UCSD-AML1 (cell line): ENCODE measurements around the gene TBC1D10B.

ENCODE experiments used
- DNase-seq: peaks from one replicate; lab custom pipeline; 2025; ENCODE audit not compliant: unreplicated experiment; lab: John Stamatoyannopoulos, UW

TBC1D10B gene

GRCh38 chr16:30370456-30371247 lies at the start of gene TBC1D10B:
TSS of gene TBC1D10B (minus strand) at chr16:30370494. CDS start at chr16:30370183, 311 bp downstream.
- peak; percentile 99 for DNase-seq

GRCh38 chr16:30418350-30419181 lies 48.3 kb upstream of the TBC1D10B start:
- no peak for DNase-seq

GRCh38 chr16:30417529-30418349 lies 47.4 kb upstream of the TBC1D10B start:
- DNase-seq: no peak

- DNase-seq: no peak
Measured at GRCh38 chr16:30416624-30417528, 46.6 kb upstream of the TBC1D10B start.

GRCh38 chr16:30416047-30416603 lies 45.8 kb upstream of the TBC1D10B start:
- DNase-seq: no peak

GRCh38 chr16:30414159-30414558 lies 43.9 kb upstream of the TBC1D10B start:
- no peak for DNase-seq

- DNase-seq: no peak
Measured at GRCh38 chr16:30413112-30413806, 43.0 kb upstream of the TBC1D10B start.

GRCh38 chr16:30409125-30410060 lies 39.1 kb upstream of the TBC1D10B start:
- DNase-seq: peak; percentile 89

- no peak for DNase-seq
Measured at GRCh38 chr16:30407804-30408534, 37.7 kb upstream of the TBC1D10B start.

- peak; percentile 93 for DNase-seq
Measured at GRCh38 chr16:30407102-30407803, 37.0 kb upstream of the TBC1D10B start, which contains the start of gene ZNF771. TSS of gene ZNF771 (plus strand) at chr16:30407606. CDS start at chr16:30408054, 448 bp downstream.

GRCh38 chr16:30406795-30407101 lies 36.5 kb upstream of the TBC1D10B start:
- DNase-seq: no peak

- no peak for DNase-seq
Measured at GRCh38 chr16:30401768-30402425, 31.6 kb upstream of the TBC1D10B start.

- DNase-seq: no peak
Measured at GRCh38 chr16:30399435-30400186, 29.3 kb upstream of the TBC1D10B start.

GRCh38 chr16:30398661-30399434 lies 28.6 kb upstream of the TBC1D10B start:
- DNase-seq: no peak
